Body of pancreas (tissue), 4 donors: ENCODE measurements around the gene DIDO1. TPM values are rescaled to one million over a fixed set of nuclear protein-coding genes. Genes with fewer than 3 reads are reported as not detected.
"Not testable (repeated sequence)": the region's sequence is repeated elsewhere in the genome, so short reads cannot be mapped to it uniquely, and the experiment has no call there.

Experiments
- ATAC-seq: fragments of 150-250 bp; one replicate; pipeline ENCODE4 v1.9.1; 2016
- DNase-seq, 4 donors: peaks; one replicate each; pipeline ENCODE4 v3.0.0-alpha.2; 2019
- H3K27ac ChIP-seq, 4 donors: fragments of 200-600 bp; sonication (generic); 1 replicate in 3 of 4; 2 replicates in 1 of 4; pipeline versions ENCODE4 v1.5.1 to v1.6.1; 2016 to 2019; ENCODE audit warnings: mild to moderate bottlenecking in 1 of 4, mixed read lengths in 1 of 4, moderate library complexity in 1 of 4
- H3K27me3 ChIP-seq, 2 donors: fragments of 200-600 bp; sonication (generic); one replicate each; pipeline ENCODE4 v1.6.0; 2016; ENCODE audit warnings: mild to moderate bottlenecking in 1 of 2
- H3K36me3 ChIP-seq, 2 donors: fragments of 200-600 bp; sonication (generic); replicated peaks in 1 of 2; 2 replicates each; pipeline ENCODE4 v1.5.1; 2016; ENCODE audit warnings: low read depth in 2 of 2; ENCODE audit not compliant: insufficient read depth in 1 of 2
- H3K4me1 ChIP-seq: fragments of 200-600 bp; sonication (generic); one replicate; pipeline ENCODE4 v1.6.0; 2016
- H3K4me3 ChIP-seq, 2 donors: fragments of 200-600 bp; sonication (generic); 1 replicate in 1 of 2; 2 replicates in 1 of 2; pipeline ENCODE4 v1.5.1; 2016 to 2019
- H3K9me3 ChIP-seq, 3 donors: fragments of 200-600 bp; sonication (generic); 1 replicate in 2 of 3; 2 replicates in 1 of 3; pipeline ENCODE4 v1.5.1; 2016
- POLR2A ChIP-seq, 3 donors: fragments of 450-650 bp; IDR thresholded peaks; one replicate each; pipeline ENCODE4 v1.6.1; 2016; ENCODE audit warnings: antibody characterized with exemption in 3 of 3, mild to moderate bottlenecking in 2 of 3
- WGBS, 2 donors: methylation state at CpG; one replicate each; pipeline ENCODE4 v1.1.5; 2017; 5-methylcytosine and 5-hydroxymethylcytosine counted together
- intact Hi-C: fragments of 100-400 bp; cut with DNase I; formaldehyde crosslinking; loops from one replicate; pipeline ENCODE4 v1.15.1; 2023
- total RNA-seq, 2 donors: library from RNA; depleted of rRNA; stranded (reverse); fragments of >200 nt; gene quantifications; one replicate each; pipeline ENCODE4 v1.1.0, GENCODE V29; 2016
- TF ChIP-seq, protein P1 (sequence below), 7 experiments: fragments of 450-650 bp in 4 of 7; fragments of 200-600 bp in 3 of 7; sonication (generic) in 3 of 7; IDR thresholded peaks; one replicate each; pipeline ENCODE4 v1.5.1; 2016 to 2019; ENCODE audit warnings: antibody characterized with exemption in 7 of 7

Gene DIDO1
- total RNA-seq, 2 donors from 2014 or later = 38.4 to 51.7 TPM

DNA sequence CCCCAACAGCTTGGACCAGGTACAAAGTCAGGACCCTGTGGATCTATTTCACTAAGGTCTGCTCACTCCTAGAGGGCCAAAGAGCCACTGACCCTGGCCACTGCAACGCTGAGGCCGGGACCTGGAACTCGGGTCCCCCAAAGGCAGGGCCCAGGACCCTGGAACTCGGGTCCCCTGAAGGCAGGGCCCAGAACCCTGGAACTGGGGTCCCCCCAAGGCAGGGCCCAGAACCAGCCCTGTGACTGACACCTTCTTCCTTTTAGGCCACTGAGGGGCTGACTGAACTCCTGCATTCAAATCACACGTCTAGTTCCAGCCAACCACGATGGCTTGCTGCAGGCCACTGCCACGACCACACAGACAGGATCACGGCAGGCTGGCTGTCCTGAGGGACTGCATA is 74.1 kb downstream of the DIDO1 start:
- H3K36me3 ChIP-seq = peaks cover 0 to 4% of the 10 kb centered on the region in 2 donors
- TF ChIP-seq POLR2A (IDR thresholded peaks at IDR 0.05) = no peak
- TF ChIP-seq, protein P1, sequence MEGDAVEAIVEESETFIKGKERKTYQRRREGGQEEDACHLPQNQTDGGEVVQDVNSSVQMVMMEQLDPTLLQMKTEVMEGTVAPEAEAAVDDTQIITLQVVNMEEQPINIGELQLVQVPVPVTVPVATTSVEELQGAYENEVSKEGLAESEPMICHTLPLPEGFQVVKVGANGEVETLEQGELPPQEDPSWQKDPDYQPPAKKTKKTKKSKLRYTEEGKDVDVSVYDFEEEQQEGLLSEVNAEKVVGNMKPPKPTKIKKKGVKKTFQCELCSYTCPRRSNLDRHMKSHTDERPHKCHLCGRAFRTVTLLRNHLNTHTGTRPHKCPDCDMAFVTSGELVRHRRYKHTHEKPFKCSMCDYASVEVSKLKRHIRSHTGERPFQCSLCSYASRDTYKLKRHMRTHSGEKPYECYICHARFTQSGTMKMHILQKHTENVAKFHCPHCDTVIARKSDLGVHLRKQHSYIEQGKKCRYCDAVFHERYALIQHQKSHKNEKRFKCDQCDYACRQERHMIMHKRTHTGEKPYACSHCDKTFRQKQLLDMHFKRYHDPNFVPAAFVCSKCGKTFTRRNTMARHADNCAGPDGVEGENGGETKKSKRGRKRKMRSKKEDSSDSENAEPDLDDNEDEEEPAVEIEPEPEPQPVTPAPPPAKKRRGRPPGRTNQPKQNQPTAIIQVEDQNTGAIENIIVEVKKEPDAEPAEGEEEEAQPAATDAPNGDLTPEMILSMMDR (IDR thresholded peaks at IDR 0.05) = no peak
- ATAC-seq = no peak

DNA sequence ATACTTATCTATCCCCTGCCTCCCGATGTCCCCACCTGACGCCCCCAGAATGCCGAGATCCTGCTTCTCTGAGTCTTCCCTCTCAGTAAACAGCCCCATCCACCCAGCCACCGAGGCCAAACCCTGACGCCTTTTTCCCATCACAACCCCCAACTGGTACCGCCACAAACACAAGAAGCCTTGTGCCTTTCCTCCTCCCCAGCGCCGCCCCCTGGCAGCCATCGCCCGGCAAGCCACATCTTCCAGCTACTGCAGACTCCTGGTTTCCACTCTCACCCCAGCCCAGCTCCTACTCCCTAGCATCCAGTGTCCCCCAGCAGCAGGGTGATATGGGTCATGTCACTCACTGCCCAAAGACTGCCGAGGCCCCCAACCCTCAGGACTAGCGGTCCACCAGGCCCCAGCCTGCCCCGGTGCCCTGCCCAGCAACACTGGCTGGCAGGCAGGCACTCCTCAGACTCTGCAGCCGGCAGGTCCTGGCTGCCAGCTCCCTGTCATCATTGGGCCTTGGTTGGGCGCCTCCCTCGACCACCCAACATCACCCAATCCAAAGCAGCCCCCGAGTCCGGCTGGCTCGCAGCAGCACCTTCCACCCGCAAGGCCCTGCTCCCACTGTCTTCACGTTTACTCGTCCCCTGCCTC is 75.9 kb downstream of the DIDO1 start:
- no peak overlapping the region for H3K27ac ChIP-seq
- 85 to 91% methylated on average over 22 of the region's 22 CpGs for WGBS, 2 donors
- no peak for ATAC-seq
- no peaks in the 10 kb centered on the region for H3K4me1 ChIP-seq
- no peak for TF ChIP-seq POLR2A (IDR thresholded peaks at IDR 0.05)
- TF ChIP-seq, protein P1 (IDR thresholded peaks at IDR 0.05) = no peak
- H3K9me3 ChIP-seq = no peaks in the 10 kb centered on the region
- no peak for DNase-seq
- H3K27me3 ChIP-seq = no peaks in the 10 kb centered on the region
- peaks cover 0 to 4% of the 10 kb centered on the region in 2 donors for H3K36me3 ChIP-seq
- intact Hi-C loops = no loop called here
- no peak overlapping the region for H3K4me3 ChIP-seq

More for the DNA sequence above, 74.1 kb downstream of the DIDO1 start:
- DNase-seq = no peak
- Histone ChIP-seq H3K9me3 (no peaks in the 10 kb centered on the region), H3K27ac (no peak overlapping the region), H3K27me3 (no peaks in the 10 kb centered on the region), H3K4me3 (no peak overlapping the region), H3K4me1 (no peaks in the 10 kb centered on the region)
- intact Hi-C loops = no loop called here
- WGBS, 2 donors = 84 to 100% methylated on average over 1 to 8 of the region's 8 CpGs

DNA sequence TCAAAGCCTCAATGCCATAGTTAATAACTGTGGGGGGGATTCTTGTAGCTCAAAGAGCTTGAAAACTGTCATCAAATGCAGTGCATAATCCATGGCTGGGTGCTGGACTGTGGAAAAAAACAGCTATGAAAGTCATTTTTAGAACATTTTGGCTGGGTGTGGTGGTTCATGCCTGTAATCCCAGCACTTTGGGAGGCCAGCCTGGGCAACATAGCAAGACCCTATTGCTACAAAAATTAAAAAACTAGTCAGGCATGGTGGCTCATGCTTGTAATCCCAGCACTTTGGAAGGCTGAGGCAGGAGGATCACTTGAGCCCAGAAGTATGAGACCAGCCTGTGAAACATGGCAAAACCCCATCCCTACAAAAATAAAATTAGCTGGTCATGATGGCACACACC is 76.9 kb downstream of the DIDO1 start:
- no peaks in the 10 kb centered on the region for H3K27me3 ChIP-seq
- TF ChIP-seq, protein P1 (IDR thresholded peaks at IDR 0.05) = no peak
- TF ChIP-seq POLR2A (IDR thresholded peaks at IDR 0.05) = no peak
- DNase-seq (no peak), ATAC-seq (no peak)
- no peaks in the 10 kb centered on the region for H3K4me1 ChIP-seq
- H3K27ac ChIP-seq = no peak overlapping the region
- no peak overlapping the region for H3K4me3 ChIP-seq
- H3K36me3 ChIP-seq = peaks cover 0 to 4% of the 10 kb centered on the region in 2 donors
- intact Hi-C loops = no loop called here
- H3K9me3 ChIP-seq = no peaks in the 10 kb centered on the region

DNA sequence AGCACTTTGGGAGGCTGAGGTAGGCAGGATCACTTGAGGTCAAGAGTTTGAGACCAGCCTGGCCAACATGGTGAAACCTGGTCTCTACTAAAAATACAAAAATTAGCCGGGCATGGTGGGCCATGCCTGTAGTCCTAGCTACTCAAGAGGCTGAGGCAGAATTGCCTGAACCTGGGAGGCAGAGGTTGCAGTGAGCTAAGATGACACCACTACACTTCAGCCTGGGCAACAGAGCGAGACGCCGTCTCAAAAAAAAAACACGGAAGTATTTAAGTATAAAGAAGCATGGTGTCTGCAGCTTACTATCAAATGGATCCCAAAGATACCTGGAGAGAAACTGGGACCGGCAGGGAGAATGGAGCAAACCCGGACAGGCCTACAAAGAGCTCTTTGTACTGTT is 77.4 kb downstream of the DIDO1 start:
- H3K36me3 ChIP-seq, DNase-seq, H3K27ac ChIP-seq, ATAC-seq, H3K9me3 ChIP-seq, H3K4me3 ChIP-seq, H3K27me3 ChIP-seq, intact Hi-C loops, H3K4me1 ChIP-seq: not testable (repeated sequence)
- WGBS, 2 donors = 90 to 96% methylated on average over 7 of the region's 7 CpGs

DNA sequence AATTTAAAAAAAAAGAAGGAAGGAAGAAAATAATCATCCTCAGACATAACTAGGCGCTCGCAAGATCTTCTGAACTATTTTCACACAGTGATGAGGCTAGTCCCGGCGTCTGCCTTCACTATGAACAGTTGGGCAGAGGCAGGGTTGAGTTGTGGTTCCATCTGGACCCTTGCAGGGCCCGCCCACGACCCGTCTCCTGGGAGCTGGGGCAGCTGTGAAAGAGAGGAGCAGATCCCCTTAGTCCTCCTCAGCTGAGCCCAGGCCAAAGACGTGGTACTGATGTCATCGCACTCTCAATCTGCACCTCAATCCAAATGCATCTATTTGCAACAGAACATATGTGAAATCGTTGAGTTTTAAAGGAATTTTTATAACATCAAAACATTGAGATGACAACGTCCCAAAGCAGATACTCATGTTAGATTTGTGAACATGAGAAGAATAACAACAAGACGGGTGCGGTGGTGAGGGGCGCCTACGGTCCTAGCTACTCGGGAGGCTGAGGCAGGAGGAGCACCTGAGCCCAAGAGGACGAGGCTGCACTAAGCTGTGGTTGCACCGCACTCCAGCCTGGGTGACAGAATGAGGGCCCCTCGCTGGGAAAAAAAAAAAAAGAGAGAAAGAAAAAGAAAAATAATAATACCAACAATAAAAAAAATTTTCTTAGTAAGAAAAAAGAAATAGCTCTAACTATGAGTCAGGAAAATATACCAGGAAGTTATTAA is 80.0 kb downstream of the DIDO1 start:
- Histone ChIP-seq H3K27me3 (no peaks in the 10 kb centered on the region), H3K4me1 (no peaks in the 10 kb centered on the region), H3K36me3 (no peaks in the 10 kb centered on the region), H3K9me3 (no peaks in the 10 kb centered on the region), H3K27ac (peak overlapping the region in 1 of 4 donors; percentile 60), H3K4me3 (no peak overlapping the region)
- 87 to 90% methylated on average over 19 of the region's 19 CpGs for WGBS, 2 donors
- no peak for TF ChIP-seq POLR2A (IDR thresholded peaks at IDR 0.05)
- TF ChIP-seq, protein P1 (IDR thresholded peaks at IDR 0.05) = no peak
- intact Hi-C loops = no loop called here
- DNase-seq (no peak), ATAC-seq (no peak)
